Right lobe of liver (tissue), 6 donors: Measurements from ENCODE around the gene CDHR1. TPM values are rescaled to one million over a fixed set of nuclear protein-coding genes. Genes with fewer than 3 reads are reported as not detected.

Experiments
- ATAC-seq, 4 donors: fragments of 200-7000 bp; cut with Tn5 transposase; one replicate each; pipeline ENCODE4 v1.9.1; 2020; ENCODE audit warnings: mild to moderate bottlenecking in 4 of 4, moderate library complexity in 4 of 4
- DNase-seq, 3 donors: peaks; one replicate each; pipeline ENCODE4 v3.0.0-alpha.2; 2020
- H3K27ac ChIP-seq, 3 donors: fragments of 200-600 bp; one replicate each; pipeline ENCODE4 v1.8.0; 2022
- H3K27me3 ChIP-seq, 2 donors: fragments of 200-600 bp; one replicate each; pipeline ENCODE4 v1.8.0; 2022
- H3K36me3 ChIP-seq, 4 donors: fragments of 200-600 bp; sonication (generic) in 1 of 4; one replicate each; pipeline versions ENCODE4 v1.5.1 to v1.8.0; 2017 to 2022; ENCODE audit warnings: control low read depth in 1 of 4
- H3K4me1 ChIP-seq, 4 donors: fragments of 200-600 bp; sonication (generic) in 1 of 4; one replicate each; pipeline versions ENCODE4 v1.5.1 to v1.8.0; 2017 to 2022; ENCODE audit warnings: control low read depth in 1 of 4
- H3K4me3 ChIP-seq, 3 donors: fragments of 200-600 bp; one replicate each; pipeline ENCODE4 v1.8.0; 2022
- H3K9me3 ChIP-seq, 4 donors: fragments of 200-600 bp; sonication (generic) in 1 of 4; one replicate each; pipeline versions ENCODE4 v1.5.1 to v1.8.0; 2017 to 2022; ENCODE audit warnings: control low read depth in 1 of 4
- CTCF ChIP-seq, 4 donors: fragments of 200-600 bp in 3 of 4; fragments of 450-650 bp in 1 of 4; IDR thresholded peaks; one replicate each; pipeline versions ENCODE4 v1.5.1 to v1.8.0; 2016 to 2022; ENCODE audit warnings: antibody characterized with exemption in 4 of 4, mild to moderate bottlenecking in 2 of 4
- POLR2A ChIP-seq: fragments of 450-650 bp; IDR thresholded peaks from one replicate; pipeline ENCODE4 v1.6.1; 2017; ENCODE audit warnings: antibody characterized with exemption, mild to moderate bottlenecking
- WGBS: methylation state at CpG from one replicate; pipeline ENCODE4 v1.1.6; 2018; ENCODE audit warnings: low coverage, low lambda C conversion rate; ENCODE audit not compliant: insufficient coverage; ENCODE audit errors: missing lambda C conversion rate; 5-methylcytosine and 5-hydroxymethylcytosine counted together
- intact Hi-C, 2 donors: fragments of 100-400 bp; cut with DNase I; formaldehyde crosslinking; loops; one replicate each; pipeline versions ENCODE4 v1.11.2 to v1.14.1; 2022
- total RNA-seq, 6 experiments: library from RNA; depleted of rRNA in 2 of 6; stranded (reverse); fragments of >200 nt in 2 of 6; fragmentation: NEBNext Ultra II Directional in 3 of 6; extraction: Animal tissue kit (Norgen Biotek cat#: 25700) in 3 of 6; gene quantifications; one replicate each; pipeline versions ENCODE4 v1.1.0 to v1.2.4, GENCODE V29; 2016 to 2023
- donor health status: DM: no; HTN: yes; CAD: no.
- donor health status: DM: no; HTN: no; CAD: no.
- donor health status: DM: no; HTN: no; CAD: no.
- donor health status: DM: no; HTN: yes; CAD: no.
- donor health status: DM: no; HTN: yes; CAD: no.

Gene CDHR1
- total RNA-seq, 6 experiments from 2014 or later = 0.09 to 0.42 (median 0.19) TPM; not detected in 1

GRCh38 chr10:84172467-84173356 is 21.6 kb upstream of the CDHR1 start:
- TF ChIP-seq CTCF (IDR thresholded peaks at IDR 0.05) (no peak), POLR2A (no peak)

GRCh38 chr10:84173501-84173929 is 20.8 kb upstream of the CDHR1 start, which contains the start of gene GPR15LG:
Gene GPR15LG, plus strand, starts transcription at chr10:84173801. Its CDS starts 51 bp downstream, at chr10:84173852.
- no peaks in the 10 kb centered on the region for H3K9me3 ChIP-seq

More at GRCh38 chr10:84172467-84173356, 21.6 kb upstream of the CDHR1 start:
- no peaks in the 10 kb centered on the region for H3K36me3 ChIP-seq
- no peaks in the 10 kb centered on the region for H3K4me1 ChIP-seq
- H3K4me3 ChIP-seq = no peak overlapping the region
- no peaks in the 10 kb centered on the region for H3K27me3 ChIP-seq
- 65% methylated on average over 5 of the region's 9 CpGs for WGBS
- DNase-seq (no peak), ATAC-seq (no peak)
- intact Hi-C loops = no loop called here
- H3K27ac ChIP-seq = no peak overlapping the region
- no peaks in the 10 kb centered on the region for H3K9me3 ChIP-seq

GRCh38 chr10:84175436-84175835 is 18.9 kb upstream of the CDHR1 start:
- Histone ChIP-seq H3K27me3 (no peaks in the 10 kb centered on the region), H3K9me3 (no peaks in the 10 kb centered on the region), H3K4me3 (no peak overlapping the region), H3K36me3 (no peaks in the 10 kb centered on the region), H3K4me1 (no peaks in the 10 kb centered on the region), H3K27ac (no peak overlapping the region)
- no peak for DNase-seq
- intact Hi-C loops = no loop called here
- no peak for TF ChIP-seq CTCF (IDR thresholded peaks at IDR 0.05)
- no peak for TF ChIP-seq POLR2A
- no peak for ATAC-seq
- 82% methylated on average over 5 of the region's 6 CpGs for WGBS

More at GRCh38 chr10:84173501-84173929, 20.8 kb upstream of the CDHR1 start, which contains the start of gene GPR15LG:
- no peak within 1 kb of the TSS for H3K4me3 ChIP-seq
- 56% methylated on average over 2 of the region's 2 CpGs for WGBS
- H3K27me3 ChIP-seq = no peaks in the 10 kb centered on the region
- no peak for DNase-seq
- intact Hi-C loops = no loop called here
- no peaks in the 10 kb centered on the region for H3K4me1 ChIP-seq
- TF ChIP-seq POLR2A (no peak), CTCF (IDR thresholded peaks at IDR 0.05) (no peak)
- ATAC-seq = no peak
- H3K27ac ChIP-seq = no peak within 1 kb of the TSS
- no peaks in the 10 kb centered on the region for H3K36me3 ChIP-seq

- 58% methylated on average over 3 of the region's 4 CpGs for WGBS
- no peak overlapping the region for H3K27ac ChIP-seq
- no peaks in the 10 kb centered on the region for H3K27me3 ChIP-seq
- H3K36me3 ChIP-seq = no peaks in the 10 kb centered on the region
- H3K4me1 ChIP-seq = no peaks in the 10 kb centered on the region
- TF ChIP-seq CTCF (IDR thresholded peaks at IDR 0.05) (no peak), POLR2A (no peak)
- intact Hi-C loops = no loop called here
- no peaks in the 10 kb centered on the region for H3K9me3 ChIP-seq
- ATAC-seq = no peak
- no peak overlapping the region for H3K4me3 ChIP-seq
- DNase-seq = no peak
These were observed 18.0 kb upstream of the CDHR1 start for GRCh38 chr10:84176351-84176750.
